Stimulated activated CD4-positive, alpha-beta T cell treated with anti-CD3 and anti-CD28 coated beads, Interleukin-1b, Interleukin-23, amount 100 ng/mL, for 48 hours (primary cell): Measurements from ENCODE around the gene DAND5.

Experiments used
- DNase-seq: peaks from one replicate; pipeline ENCODE4 v3.0.0-alpha.2; 2020

DAND5 gene

GRCh38 chr19:12995596-12996405, 26.4 kb downstream of the DAND5 start:
- no peak for DNase-seq

- DNase-seq: no peak
These were observed 27.2 kb downstream of the DAND5 start for GRCh38 chr19:12996406-12997094.

GRCh38 chr19:12997179-12997966, 28.0 kb downstream of the DAND5 start:
- DNase-seq: no peak

- no peak for DNase-seq
These were observed 28.9 kb downstream of the DAND5 start for GRCh38 chr19:12997967-12998940.

- DNase-seq: no peak
These were observed 31.8 kb downstream of the DAND5 start for GRCh38 chr19:13001166-13001501.

GRCh38 chr19:13001502-13002165, 32.3 kb downstream of the DAND5 start:
- DNase-seq: no peak

GRCh38 chr19:13002166-13002898, 33.0 kb downstream of the DAND5 start:
- DNase-seq: no peak

GRCh38 chr19:13003081-13003480, 33.7 kb downstream of the DAND5 start:
- no peak for DNase-seq

- no peak for DNase-seq
These were observed 34.9 kb downstream of the DAND5 start for GRCh38 chr19:13004273-13004672.

GRCh38 chr19:13005253-13005652, 35.9 kb downstream of the DAND5 start:
- DNase-seq: no peak

GRCh38 chr19:13005861-13006370, 36.5 kb downstream of the DAND5 start:
- no peak for DNase-seq

GRCh38 chr19:13006431-13007281, 37.3 kb downstream of the DAND5 start:
- no peak for DNase-seq

GRCh38 chr19:13007292-13008045, 38.1 kb downstream of the DAND5 start:
- DNase-seq: no peak

GRCh38 chr19:13008926-13009787, 39.8 kb downstream of the DAND5 start:
- DNase-seq: no peak

- no peak for DNase-seq
These were observed 40.9 kb downstream of the DAND5 start for GRCh38 chr19:13010038-13010991.

GRCh38 chr19:13010992-13011652, 41.7 kb downstream of the DAND5 start:
- DNase-seq: no peak
